HepG2 (cell line): Measurements from ENCODE around the gene SLC2A4. TPM values are rescaled to one million over a fixed set of nuclear protein-coding genes. Genes with fewer than 3 reads are reported as not detected.

Source experiments
- ATRX ChIP-seq: sonication (generic); formaldehyde crosslinking; IDR thresholded peaks from 2 replicates; pipeline ENCODE4 v1.4.0; 2020; ENCODE audit warnings: missing genetic modification reagents, borderline replicate concordance
- BCLAF1 ChIP-seq: fragments of 450-650 bp; IDR thresholded peaks from 2 replicates; pipeline ENCODE4 v1.6.1; 2017; ENCODE audit warnings: mild to moderate bottlenecking
- FOSL1 ChIP-seq: sonication (generic); formaldehyde crosslinking; IDR thresholded peaks from 2 replicates; pipeline ENCODE4 v1.9.0; 2021; ENCODE audit warnings: missing genetic modification reagents, borderline replicate concordance
- FOXP1 ChIP-seq, 2 experiments: fragments of 450-650 bp in 1 of 2; IDR thresholded peaks; 2 replicates each; pipeline ENCODE4 v1.6.1; 2017 to 2018; ENCODE audit warnings: antibody characterized with exemption in 1 of 2
- FUBP1 ChIP-seq: sonication (generic); formaldehyde crosslinking; IDR thresholded peaks from 2 replicates; pipeline ENCODE4 v1.5.1; 2020; ENCODE audit warnings: missing genetic modification reagents, mild to moderate bottlenecking, borderline replicate concordance
- HCFC1 ChIP-seq: fragments of 150-350 bp; IDR thresholded peaks from 2 replicates; pipeline ENCODE4 v1.6.1; 2014; ENCODE audit warnings: low read depth, low read length
- HNRNPK ChIP-seq: fragments of 200-400 bp; formaldehyde crosslinking; IDR thresholded peaks from 2 replicates; pipeline ENCODE4 v1.6.1; 2018; ENCODE audit warnings: low read length, low read depth, moderate library complexity, mild to moderate bottlenecking; ENCODE audit not compliant: poor library complexity, severe bottlenecking
- JARID2 ChIP-seq: sonication (generic); formaldehyde crosslinking; IDR thresholded peaks from 2 replicates; pipeline ENCODE4 v1.8.1; 2023; ENCODE audit warnings: missing genetic modification reagents, inconsistent platforms; ENCODE audit not compliant: insufficient replicate concordance
- KLF16 ChIP-seq, 2 experiments: sonication (generic) in 1 of 2; formaldehyde crosslinking in 1 of 2; IDR thresholded peaks; 2 replicates each; pipeline versions ENCODE4 v1.6.1 to v1.8.0; 2016 to 2023; ENCODE audit warnings: missing genetic modification reagents in 2 of 2, missing compliant biosample characterization in 1 of 2
- MIER3 ChIP-seq: IDR thresholded peaks from 2 replicates; pipeline ENCODE4 v1.6.1; 2016; ENCODE audit warnings: missing compliant biosample characterization, borderline replicate concordance
- ONECUT2 ChIP-seq: sonication (generic); formaldehyde crosslinking; IDR thresholded peaks from 2 replicates; pipeline ENCODE4 v1.4.0; 2020; ENCODE audit warnings: missing genetic modification reagents
- PCBP2 ChIP-seq: fragments of 200-400 bp; formaldehyde crosslinking; optimal IDR thresholded peaks from 2 replicates; pipeline ENCODE3; 2018; ENCODE audit warnings: low read length, low read depth; ENCODE audit not compliant: poor library complexity, severe bottlenecking
- TGIF2 ChIP-seq: IDR thresholded peaks from 2 replicates; pipeline ENCODE4 v1.6.1; 2016; ENCODE audit warnings: control low read depth, missing compliant biosample characterization
- THRA ChIP-seq: sonication (generic); formaldehyde crosslinking; IDR thresholded peaks from 2 replicates; pipeline ENCODE4 v1.4.0; 2020; ENCODE audit warnings: missing genetic modification reagents, borderline replicate concordance
- ZC3H4 ChIP-seq: sonication (generic); formaldehyde crosslinking; IDR thresholded peaks from 2 replicates; pipeline ENCODE4 v1.4.0; 2020; ENCODE audit warnings: missing genetic modification reagents, borderline replicate concordance
- ZNF264 ChIP-seq: sonication (generic); formaldehyde crosslinking; IDR thresholded peaks from 2 replicates; pipeline ENCODE4 v1.4.0; 2020; ENCODE audit warnings: missing genetic modification reagents
- ZNF276 ChIP-seq: sonication (generic); formaldehyde crosslinking; IDR thresholded peaks from 2 replicates; pipeline ENCODE4 v1.4.0; 2020; ENCODE audit warnings: mild to moderate bottlenecking, low read depth, missing genetic modification reagents
- ZNF282 ChIP-seq: fragments of 450-650 bp; IDR thresholded peaks from 2 replicates; pipeline ENCODE4 v1.6.1; 2018; ENCODE audit not compliant: partially characterized antibody
- ZNF33B ChIP-seq: sonication (generic); formaldehyde crosslinking; IDR thresholded peaks from 2 replicates; pipeline ENCODE4 v1.5.1; 2020; ENCODE audit warnings: mild to moderate bottlenecking, missing genetic modification reagents
- ZNF670 ChIP-seq: sonication (generic); formaldehyde crosslinking; IDR thresholded peaks from 2 replicates; pipeline ENCODE4 v1.8.0; 2022; ENCODE audit warnings: mild to moderate bottlenecking, missing genetic modification reagents, borderline replicate concordance
- ZNF724P ChIP-seq: sonication (generic); formaldehyde crosslinking; IDR thresholded peaks from 2 replicates; pipeline ENCODE4 v1.8.0; 2022; ENCODE audit warnings: missing genetic modification reagents, borderline replicate concordance
- polyA plus RNA-seq, 8 experiments: library from polyadenylated mRNA; depleted of rRNA in 3 of 8; stranded (reverse) in 7 of 8; unstranded in 1 of 8; fragments of >200 nt; fragmentation: Illumina TruSeq in 4 of 8; extraction: Trizol in 4 of 8; gene quantifications; 2 replicates each; pipeline versions ENCODE4 v1.2.1 to v1.2.3, GENCODE V29; 2011 to 2016; ENCODE audit warnings: low read depth in 4 of 8, missing spikeins in 1 of 8, mixed read lengths in 1 of 8; ENCODE audit not compliant: insufficient read depth in 1 of 8
- total RNA-seq, 5 experiments: library from RNA; depleted of rRNA; stranded (reverse); fragments of >200 nt; fragmentation: Illumina TruSeq; extraction: Trizol; gene quantifications; 2 replicates each; pipeline ENCODE4 v1.2.3, GENCODE V29; 2016; ENCODE audit warnings: low read depth in 1 of 5

SLC2A4 gene
- total and polyA plus RNA-seq, 2 of the 13 experiments (the other 11 are each of a cell fraction or from before 2014, with no cell fraction given) = 4.9 to 5.8 TPM

- TF ChIP-seq FUBP1 (CRISPR knock-in tag) (no peak), TGIF2 (CRISPR knock-in tag) (no peak), ZNF33B (CRISPR knock-in tag) (no peak), ZNF282 (no peak), HNRNPK (peak; percentile 7), ONECUT2 (no peak), ZNF670 (CRISPR knock-in tag) (no peak), ATRX (CRISPR knock-in tag) (no peak), HCFC1 (no peak), ZC3H4 (CRISPR knock-in tag) (no peak), ZNF724P (no peak), ZNF264 (CRISPR knock-in tag) (0 out of 2 replicates have a peak, but pooled peaks have one; percentile 13), JARID2 (CRISPR knock-in tag) (peak; percentile 49), ZNF276 (CRISPR knock-in tag) (peak; percentile 74; the same call in 1 of the 2 replicates), KLF16 (CRISPR knock-in tag; IDR thresholded peaks at IDR 0.05) (peak in 1 of 2 experiments; percentile 60; a peak in 1 of 4 replicates), FOSL1 (CRISPR knock-in tag) (no peak), MIER3 (CRISPR knock-in tag) (no peak), BCLAF1 (no peak), THRA (CRISPR knock-in tag) (no peak), PCBP2 (no peak), FOXP1 (IDR thresholded peaks at IDR 0.05) (no peak), FOXP1 (CRISPR knock-in tag; IDR thresholded peaks at IDR 0.05) (no peak)
Measured at GRCh38 chr17:7306911-7307685, 25.6 kb downstream of the SLC2A4 start, which contains the start of gene EIF5A (continued).
